AG09309 (cell line): ENCODE results near the gene WBP2.
"Not testable (repeated sequence)": the region's sequence is repeated elsewhere in the genome, so short reads cannot be mapped to it uniquely, and the experiment has no call there.

ENCODE experiments used
- DNase-seq: peaks from one replicate; pipeline ENCODE4 v3.0.0-alpha.2; 2010; ENCODE audit warnings: low read depth
- H3K4me3 ChIP-seq: 2 replicates; pipeline ENCODE4 v1.5.1; 2011; ENCODE audit warnings: mild to moderate bottlenecking, low read depth, low read length, moderate library complexity; ENCODE audit not compliant: control insufficient read depth
- TF ChIP-seq, protein P1 (sequence below): IDR thresholded peaks from 2 replicates; pipeline ENCODE4 v1.5.1; 2011; ENCODE audit warnings: mild to moderate bottlenecking, low read depth, low read length, inconsistent platforms; ENCODE audit not compliant: insufficient read depth, control insufficient read depth; ENCODE audit errors: missing control alignments

Gene WBP2

DNA sequence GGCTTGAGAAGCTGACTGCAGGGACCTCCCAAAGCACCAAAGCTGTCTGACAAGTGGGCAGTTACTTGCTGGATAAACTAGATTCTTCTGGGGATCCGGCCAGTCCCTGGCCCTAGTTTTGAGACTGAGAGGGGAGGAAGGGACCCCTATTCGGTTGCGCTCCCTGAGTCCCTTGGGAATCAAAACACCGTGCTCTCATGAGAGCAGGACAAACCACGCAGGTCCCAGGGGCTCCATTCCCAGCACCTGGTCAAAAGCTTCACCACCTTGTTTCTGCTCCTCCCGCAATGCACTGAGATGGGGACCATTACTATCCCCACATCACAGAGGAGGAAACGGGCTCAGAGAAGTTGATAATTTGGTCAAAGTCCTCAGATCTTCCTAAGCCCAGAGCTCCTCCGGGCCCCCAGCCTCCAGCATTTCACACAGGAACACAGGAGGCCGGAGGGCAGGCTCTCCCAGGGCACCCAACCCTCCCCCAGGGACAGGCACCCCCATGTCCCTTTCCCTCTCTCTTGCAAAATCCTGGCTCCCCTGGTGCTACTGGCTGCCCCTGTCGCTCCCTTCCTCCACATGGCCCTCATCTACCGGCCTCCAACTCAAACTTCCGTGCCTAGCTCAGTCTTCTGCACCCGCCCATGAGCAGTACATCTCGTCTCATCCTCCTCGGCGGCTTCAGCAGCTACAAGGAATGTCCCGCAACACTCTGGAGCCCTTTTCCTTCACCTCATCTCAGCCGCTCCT is 38.3 kb upstream of the WBP2 start:
- H3K4me3 ChIP-seq = no peak overlapping the region
- no peak for DNase-seq
- TF ChIP-seq, protein P1, sequence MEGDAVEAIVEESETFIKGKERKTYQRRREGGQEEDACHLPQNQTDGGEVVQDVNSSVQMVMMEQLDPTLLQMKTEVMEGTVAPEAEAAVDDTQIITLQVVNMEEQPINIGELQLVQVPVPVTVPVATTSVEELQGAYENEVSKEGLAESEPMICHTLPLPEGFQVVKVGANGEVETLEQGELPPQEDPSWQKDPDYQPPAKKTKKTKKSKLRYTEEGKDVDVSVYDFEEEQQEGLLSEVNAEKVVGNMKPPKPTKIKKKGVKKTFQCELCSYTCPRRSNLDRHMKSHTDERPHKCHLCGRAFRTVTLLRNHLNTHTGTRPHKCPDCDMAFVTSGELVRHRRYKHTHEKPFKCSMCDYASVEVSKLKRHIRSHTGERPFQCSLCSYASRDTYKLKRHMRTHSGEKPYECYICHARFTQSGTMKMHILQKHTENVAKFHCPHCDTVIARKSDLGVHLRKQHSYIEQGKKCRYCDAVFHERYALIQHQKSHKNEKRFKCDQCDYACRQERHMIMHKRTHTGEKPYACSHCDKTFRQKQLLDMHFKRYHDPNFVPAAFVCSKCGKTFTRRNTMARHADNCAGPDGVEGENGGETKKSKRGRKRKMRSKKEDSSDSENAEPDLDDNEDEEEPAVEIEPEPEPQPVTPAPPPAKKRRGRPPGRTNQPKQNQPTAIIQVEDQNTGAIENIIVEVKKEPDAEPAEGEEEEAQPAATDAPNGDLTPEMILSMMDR = no peak

DNA sequence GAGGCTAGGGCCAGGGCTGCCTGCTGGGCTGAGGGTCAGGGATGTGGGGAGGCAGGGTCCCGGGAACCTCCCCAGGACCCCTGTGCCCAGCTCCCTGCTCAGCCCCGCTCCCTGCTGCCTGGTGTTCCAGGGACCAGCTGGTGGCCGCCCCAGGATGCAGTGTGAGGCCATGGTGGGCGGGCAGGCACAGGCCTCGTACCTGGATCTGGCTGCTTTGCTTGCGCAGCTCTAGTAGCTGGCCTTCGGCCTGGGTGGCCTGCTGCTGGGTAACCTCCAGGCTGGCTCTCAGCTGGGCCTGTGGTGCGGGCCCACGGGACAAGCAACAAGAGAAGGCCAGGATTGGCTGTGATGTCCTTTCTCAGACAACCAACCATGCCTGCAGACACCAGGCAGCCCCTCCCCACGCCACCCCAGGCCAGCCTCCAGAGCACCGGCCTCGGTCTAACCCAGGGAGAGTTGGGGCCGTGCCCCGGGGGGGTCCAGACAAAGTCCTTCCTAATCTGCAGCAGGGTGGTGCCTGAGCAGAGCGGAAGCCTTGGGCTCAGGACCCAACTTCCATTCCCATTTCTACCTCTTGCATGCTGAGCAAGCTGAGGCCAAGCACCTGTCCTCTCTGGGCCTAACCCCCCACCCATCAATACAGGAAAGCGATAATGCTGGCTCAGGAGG is 37.6 kb upstream of the WBP2 start:
- H3K4me3 ChIP-seq = no peak overlapping the region
- TF ChIP-seq, protein P1 = no peak
- no peak for DNase-seq

DNA sequence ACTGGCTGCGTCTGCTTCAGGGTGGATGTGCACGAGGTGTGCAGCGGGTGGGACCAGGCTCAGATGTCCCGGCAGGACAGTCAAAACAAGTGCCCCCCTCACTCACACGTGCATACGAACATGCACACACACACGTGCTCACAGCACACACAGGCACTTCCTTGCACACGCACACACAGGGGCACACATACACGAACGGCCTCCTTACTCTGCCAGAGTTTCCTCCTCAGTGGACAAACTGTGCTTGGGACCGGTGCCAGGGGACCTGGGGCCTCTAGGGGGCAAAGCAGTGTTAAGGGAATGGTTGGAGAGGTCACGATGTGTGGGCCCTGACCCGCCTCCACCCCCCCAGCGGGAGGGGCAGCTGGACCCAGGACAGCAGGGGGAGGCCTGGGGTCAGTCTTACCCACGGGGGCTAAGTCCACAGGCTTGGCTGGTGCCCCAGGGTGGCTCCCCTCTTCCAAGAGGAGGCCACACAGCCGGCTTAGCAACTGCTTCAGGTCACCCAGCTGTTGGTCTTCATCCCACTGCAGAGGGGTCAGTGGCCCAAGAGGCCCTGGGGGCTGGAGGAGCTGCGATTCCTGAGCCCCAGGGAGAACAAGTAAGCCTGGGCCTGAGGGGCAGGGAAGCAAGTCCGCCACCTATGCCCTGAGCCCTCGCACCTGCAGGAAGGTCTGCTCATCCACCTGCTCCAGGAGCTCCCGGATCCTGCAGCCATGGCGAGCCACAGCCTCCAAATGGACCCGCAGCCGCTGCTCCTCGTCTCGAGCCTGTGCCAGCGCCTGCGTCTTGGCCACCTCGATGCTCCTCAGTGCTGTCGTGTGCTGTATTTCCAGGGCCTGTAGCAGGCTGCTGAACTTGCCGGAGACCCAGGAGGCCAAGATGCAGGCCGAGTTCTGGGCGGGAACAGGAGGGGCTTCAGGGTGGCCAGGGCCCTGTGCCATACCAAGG is 36.7 kb upstream of the WBP2 start:
- H3K4me3 ChIP-seq = no peak overlapping the region
- DNase-seq = no peak
- TF ChIP-seq, protein P1 = no peak

DNA sequence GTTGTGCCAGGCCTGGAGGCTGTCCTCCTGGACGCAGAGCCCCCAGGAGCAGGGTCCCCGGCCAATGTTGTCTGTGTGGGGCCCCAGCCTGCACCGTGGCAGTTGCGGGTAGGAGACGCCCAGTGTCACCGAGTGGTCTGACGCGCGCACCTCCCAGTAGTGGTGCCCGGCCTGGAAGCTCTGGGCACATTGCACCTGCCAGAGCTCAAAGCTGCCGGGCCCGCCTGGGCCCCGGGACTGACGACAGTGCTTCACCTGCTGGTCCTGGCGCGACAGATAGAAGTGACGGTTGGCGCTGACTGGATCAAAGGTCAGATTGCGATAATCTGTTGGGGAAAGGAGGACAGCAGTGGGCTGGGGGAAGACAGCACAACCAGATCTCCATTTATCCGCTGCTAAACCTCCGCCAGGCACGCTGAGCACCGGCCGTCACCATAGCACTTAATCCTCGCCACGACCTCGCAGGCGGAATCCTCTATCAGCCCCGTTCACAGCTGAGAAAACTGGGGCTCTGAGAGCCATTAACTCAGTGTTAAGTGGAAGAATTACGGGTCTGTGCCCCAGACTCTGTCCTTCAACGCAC is 36.0 kb upstream of the WBP2 start:
- no peak overlapping the region for H3K4me3 ChIP-seq
- TF ChIP-seq, protein P1 = no peak
- DNase-seq = no peak

DNA sequence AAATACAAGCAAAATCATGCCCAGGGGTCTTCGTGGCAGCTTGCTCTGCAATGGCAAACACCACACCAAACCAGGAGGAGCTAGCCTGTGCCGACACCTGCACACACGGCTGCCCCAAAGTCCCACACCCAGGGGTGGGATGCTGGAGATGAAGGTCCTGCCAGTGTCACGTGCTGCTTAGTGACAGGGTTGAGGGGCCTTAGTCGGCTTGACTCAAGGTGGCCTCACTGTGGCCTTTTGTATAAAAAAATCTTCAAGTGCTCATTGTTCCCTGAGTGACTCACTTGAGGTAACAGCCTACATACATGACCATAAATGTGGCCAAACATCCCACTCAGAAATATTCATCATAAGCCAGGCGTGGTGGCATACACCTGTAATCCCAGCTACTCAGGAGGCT is 34.3 kb upstream of the WBP2 start:
- no peak overlapping the region for H3K4me3 ChIP-seq
- TF ChIP-seq, protein P1 = no peak
- no peak for DNase-seq

DNA sequence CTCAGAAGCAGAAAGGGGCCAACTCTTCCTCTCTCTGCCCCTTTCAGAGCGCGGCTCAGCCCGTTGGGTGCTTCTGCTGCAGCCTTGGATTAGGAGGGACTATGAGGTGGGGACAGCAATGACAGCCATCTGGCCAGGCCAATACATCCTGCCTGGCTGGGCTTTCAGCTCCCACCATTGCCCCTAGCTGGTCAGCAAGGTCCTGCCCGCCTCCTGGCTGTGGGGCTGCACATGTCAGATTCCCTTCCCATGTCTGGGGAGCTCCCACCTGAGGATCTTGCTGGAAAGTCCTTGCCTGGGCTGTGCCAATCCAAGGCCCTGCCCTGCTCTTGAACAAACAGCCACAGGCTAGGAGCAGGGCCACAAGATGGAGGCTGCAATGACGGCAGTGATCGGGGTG is 33.3 kb upstream of the WBP2 start:
- TF ChIP-seq, protein P1 = no peak
- no peak overlapping the region for H3K4me3 ChIP-seq
- no peak for DNase-seq

DNA sequence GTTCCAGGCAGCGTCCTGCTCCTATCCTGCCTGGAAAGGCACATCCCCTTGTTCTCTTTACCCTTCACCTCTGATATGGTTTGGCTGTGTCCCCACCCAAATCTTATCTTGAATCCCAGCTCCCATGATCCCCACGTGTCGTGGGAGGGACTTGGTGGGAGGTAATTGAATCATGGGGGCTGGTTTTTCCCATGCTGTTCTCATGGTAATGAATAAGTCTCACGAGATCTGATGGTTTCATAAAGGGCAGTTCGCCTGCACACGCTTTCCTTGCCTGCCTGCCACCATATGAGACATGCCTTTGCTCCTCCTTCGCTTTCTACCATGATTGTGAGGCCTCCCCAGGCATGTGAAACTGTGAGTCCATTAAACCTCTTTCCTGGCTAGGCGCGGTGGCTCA is 30.7 kb upstream of the WBP2 start:
- DNase-seq, H3K4me3 ChIP-seq: not testable (repeated sequence)
